Prostate gland (tissue), 2 donors: Measurements from ENCODE around the gene TMEM88.

Source experiments
- POLR2AphosphoS5 ChIP-seq: sonication (generic); formaldehyde crosslinking; IDR thresholded peaks from one replicate; pipeline ENCODE4 v1.6.1; 2017; ENCODE audit warnings: antibody characterized with exemption
- TF ChIP-seq, protein P1 (sequence below), 4 experiments: fragments of 200-600 bp in 2 of 4; fragments of 450-650 bp in 2 of 4; sonication (generic) in 2 of 4; IDR thresholded peaks; 1 replicate in 3 of 4; 2 replicates in 1 of 4; pipeline ENCODE4 v1.5.1; 2016 to 2019; ENCODE audit warnings: antibody characterized with exemption in 4 of 4, mild to moderate bottlenecking in 2 of 4, moderate library complexity in 2 of 4

DNA sequence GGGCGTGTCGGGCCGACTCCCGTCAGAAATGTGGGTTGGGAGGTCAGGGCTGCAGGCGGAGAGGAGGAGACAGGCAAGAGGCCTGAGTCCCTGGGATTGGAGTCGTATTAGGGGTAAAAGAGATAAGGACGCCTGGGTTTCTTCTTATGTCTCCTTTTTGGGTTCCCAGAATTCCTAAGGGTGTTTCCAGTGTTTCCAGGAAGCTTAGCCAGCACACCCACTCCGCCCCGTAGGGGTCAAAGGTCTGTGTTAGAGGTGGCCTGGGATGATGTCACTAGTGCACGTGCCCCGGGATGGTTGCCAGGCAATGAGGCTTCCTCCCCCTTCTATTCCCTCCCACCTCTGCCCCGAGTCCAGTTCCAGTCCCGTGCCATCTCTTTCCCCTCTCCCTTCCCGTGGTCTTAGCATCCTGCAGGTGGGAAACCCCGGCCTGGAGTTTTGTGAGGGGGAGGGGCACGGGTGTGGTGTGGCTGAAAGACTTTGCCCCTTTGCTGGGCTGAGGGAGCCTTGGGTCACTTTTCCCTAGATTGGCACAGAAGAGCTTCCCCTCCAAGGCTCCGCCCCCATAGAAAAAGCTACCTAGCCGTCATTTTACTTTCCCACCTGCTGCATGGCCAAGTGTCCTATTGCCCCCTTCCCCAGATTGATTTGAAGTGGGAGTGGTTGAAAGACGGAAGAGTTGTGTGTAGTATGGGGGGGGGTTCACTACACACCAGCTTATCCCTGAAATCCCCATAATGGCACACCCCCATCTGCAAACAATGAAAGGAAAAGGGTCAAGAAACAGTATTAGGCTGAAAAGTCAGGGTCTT, 18.1 kb upstream of the TMEM88 start:
- TF ChIP-seq, protein P1, sequence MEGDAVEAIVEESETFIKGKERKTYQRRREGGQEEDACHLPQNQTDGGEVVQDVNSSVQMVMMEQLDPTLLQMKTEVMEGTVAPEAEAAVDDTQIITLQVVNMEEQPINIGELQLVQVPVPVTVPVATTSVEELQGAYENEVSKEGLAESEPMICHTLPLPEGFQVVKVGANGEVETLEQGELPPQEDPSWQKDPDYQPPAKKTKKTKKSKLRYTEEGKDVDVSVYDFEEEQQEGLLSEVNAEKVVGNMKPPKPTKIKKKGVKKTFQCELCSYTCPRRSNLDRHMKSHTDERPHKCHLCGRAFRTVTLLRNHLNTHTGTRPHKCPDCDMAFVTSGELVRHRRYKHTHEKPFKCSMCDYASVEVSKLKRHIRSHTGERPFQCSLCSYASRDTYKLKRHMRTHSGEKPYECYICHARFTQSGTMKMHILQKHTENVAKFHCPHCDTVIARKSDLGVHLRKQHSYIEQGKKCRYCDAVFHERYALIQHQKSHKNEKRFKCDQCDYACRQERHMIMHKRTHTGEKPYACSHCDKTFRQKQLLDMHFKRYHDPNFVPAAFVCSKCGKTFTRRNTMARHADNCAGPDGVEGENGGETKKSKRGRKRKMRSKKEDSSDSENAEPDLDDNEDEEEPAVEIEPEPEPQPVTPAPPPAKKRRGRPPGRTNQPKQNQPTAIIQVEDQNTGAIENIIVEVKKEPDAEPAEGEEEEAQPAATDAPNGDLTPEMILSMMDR (IDR thresholded peaks at IDR 0.05): no peak
- peak; percentile 69 for TF ChIP-seq POLR2AphosphoS5
